ENCODE data around the gene GAB4. TPM values are rescaled to one million over a fixed set of nuclear protein-coding genes. Genes with fewer than 3 reads are reported as not detected.
"Not testable (repeated sequence)": the region's sequence is repeated elsewhere in the genome, so short reads cannot be mapped to it uniquely, and the experiment has no call there.

Gene GAB4
- total and polyA plus RNA-seq, 2 donors (not counting 3 experiments of a cell fraction or from before 2014, with no cell fraction given): not detected

DNA sequence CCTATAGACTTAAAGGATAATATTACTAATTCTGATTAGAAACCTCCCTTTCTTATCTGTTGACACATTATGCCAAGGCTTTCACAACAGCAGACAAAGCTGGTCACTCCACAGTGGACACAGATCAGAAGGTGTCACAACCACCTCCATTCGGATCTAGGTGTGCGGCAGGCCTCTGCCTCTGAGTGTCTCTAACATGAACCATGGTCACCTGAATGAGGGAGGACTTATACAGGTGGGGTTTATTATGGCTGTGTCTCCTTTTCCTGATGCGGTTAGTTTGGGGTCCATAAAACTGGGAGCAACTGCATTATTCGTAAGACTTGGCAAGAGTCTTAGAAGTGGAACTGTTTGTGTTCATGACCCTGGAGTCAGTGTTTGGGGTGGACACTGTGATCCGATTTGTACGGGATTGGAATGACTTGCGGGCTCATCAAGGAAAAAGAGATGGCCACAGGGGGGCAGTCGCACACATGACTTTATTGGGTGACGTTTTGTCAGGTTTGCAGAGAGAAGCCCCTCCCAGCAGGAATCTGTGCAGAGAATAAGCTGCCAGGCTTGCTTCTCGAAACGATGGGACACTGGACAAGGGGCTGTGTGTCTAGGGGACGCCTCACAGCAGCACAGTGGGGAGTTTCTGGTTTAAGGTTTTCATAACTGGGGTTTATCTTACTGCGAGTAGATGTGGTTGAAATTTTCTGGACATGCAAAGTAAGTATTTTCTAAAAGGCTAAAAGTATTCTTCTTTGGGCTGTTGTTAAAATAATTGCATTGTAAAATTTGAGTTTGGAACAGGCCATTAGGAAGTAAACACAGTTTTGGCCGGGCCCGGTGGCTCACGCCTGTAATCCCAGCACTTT lies 90.6 kb downstream of the GAB4 start:
- intact Hi-C loops (cut with micrococcal nuclease) (loop anchor here (1.0 kb wide), 3 partner anchors 141 to 584 kb away; no protein-coding TSS in a partner anchor), dilution Hi-C loops (cut with MboI; ENCODE audit: extremely low pct_ligation_motif_present, low sequenced_read_pairs) (no loop called here)
- peaks cover 0 to 2% of the 10 kb centered on the region in 2 experiments for H3K27me3 ChIP-seq (ENCODE audit: control insufficient read depth in 2 of 2, insufficient read depth in 2 of 2, low read length in 2 of 2)
- no peaks in the 10 kb centered on the region for H3K9me3 ChIP-seq (replicated peaks; ENCODE audit: control insufficient read depth, insufficient read depth, low read length)
- POLR2A ChIA-PET: no interaction called here
- FAIRE-seq (peak; percentile 21), DNase-seq (ENCODE audit: low read depth, low spot score) (peak; percentile 70)
- no peak overlapping the region for H3K4me2 ChIP-seq (ENCODE audit: insufficient read depth, low read length)
- no peak overlapping the region for H2AFZ ChIP-seq (ENCODE audit: low read depth, low read length)
- H3K79me2 ChIP-seq (ENCODE audit: control insufficient read depth, insufficient read depth, low read length): no peaks in the 10 kb centered on the region
- H4K20me1 ChIP-seq (replicated peaks; ENCODE audit: control insufficient read depth, extremely low read depth, insufficient read depth, low read length): no peaks in the 10 kb centered on the region
- CTCF ChIA-PET: interaction anchor here (0.6 to 4.6 kb wide), 9 partner anchors 9 to 584 kb away, joined by 3 to 130 read pairs (median 4); no protein-coding TSS in a partner anchor
- no TSS peak for BruUV-seq (replicated peaks)
- H3K27ac ChIP-seq (ENCODE audit: insufficient read depth, low read depth, low read length): no peak overlapping the region
- no peaks in the 10 kb centered on the region for H3K9me1 ChIP-seq (replicated peaks; ENCODE audit: control insufficient read depth, extremely low read depth, insufficient read depth, low read length)
- no peak for TF ChIP-seq JUN (IDR thresholded peaks at IDR 0.05; ENCODE audit: borderline replicate concordance, insufficient read depth, insufficient read length, low read depth)
- TF ChIP-seq, protein P1, sequence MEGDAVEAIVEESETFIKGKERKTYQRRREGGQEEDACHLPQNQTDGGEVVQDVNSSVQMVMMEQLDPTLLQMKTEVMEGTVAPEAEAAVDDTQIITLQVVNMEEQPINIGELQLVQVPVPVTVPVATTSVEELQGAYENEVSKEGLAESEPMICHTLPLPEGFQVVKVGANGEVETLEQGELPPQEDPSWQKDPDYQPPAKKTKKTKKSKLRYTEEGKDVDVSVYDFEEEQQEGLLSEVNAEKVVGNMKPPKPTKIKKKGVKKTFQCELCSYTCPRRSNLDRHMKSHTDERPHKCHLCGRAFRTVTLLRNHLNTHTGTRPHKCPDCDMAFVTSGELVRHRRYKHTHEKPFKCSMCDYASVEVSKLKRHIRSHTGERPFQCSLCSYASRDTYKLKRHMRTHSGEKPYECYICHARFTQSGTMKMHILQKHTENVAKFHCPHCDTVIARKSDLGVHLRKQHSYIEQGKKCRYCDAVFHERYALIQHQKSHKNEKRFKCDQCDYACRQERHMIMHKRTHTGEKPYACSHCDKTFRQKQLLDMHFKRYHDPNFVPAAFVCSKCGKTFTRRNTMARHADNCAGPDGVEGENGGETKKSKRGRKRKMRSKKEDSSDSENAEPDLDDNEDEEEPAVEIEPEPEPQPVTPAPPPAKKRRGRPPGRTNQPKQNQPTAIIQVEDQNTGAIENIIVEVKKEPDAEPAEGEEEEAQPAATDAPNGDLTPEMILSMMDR (IDR thresholded peaks at IDR 0.05; ENCODE audit: extremely low read depth in 1 of 2, insufficient read depth in 1 of 2, low read depth in 1 of 2, low read length in 2 of 2): peak; percentile 59 to 64
- no peak overlapping the region for H3K9ac ChIP-seq (replicated peaks; ENCODE audit: extremely low read depth, insufficient read depth, low read length)
- H3K4me3 ChIP-seq (replicated peaks in 1 of 3; ENCODE audit: insufficient read depth in 1 of 3, low read depth in 1 of 3, low read length in 3 of 3): no peak overlapping the region
- no peaks in the 10 kb centered on the region for H3K4me1 ChIP-seq (ENCODE audit: control insufficient read depth, extremely low read depth, insufficient read depth, low read length)
- no peaks in the 10 kb centered on the region for H3K36me3 ChIP-seq (ENCODE audit: control insufficient read depth in 2 of 2, extremely low read depth in 1 of 2, insufficient read depth in 2 of 2, low read length in 2 of 2)

DNA sequence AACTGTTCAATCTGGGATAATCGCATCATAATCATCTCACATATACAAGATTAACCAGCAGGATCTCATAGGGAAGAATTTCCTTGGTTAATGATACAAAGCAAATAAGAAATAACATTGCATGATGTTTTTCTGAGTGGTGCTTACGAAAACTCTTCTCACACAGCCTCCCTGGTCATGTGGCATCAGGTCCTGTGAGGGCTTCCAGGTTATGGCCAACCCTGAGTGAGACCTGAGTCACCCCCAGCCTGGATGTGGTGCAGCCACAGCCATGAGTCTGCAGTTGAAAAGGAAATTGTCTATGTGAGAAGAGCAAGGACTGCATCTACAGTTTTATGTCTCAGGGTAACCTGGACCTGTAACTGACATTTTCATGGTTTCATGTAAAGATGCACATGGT lies 92.3 kb downstream of the GAB4 start:
- Histone ChIP-seq H4K20me1 (replicated peaks; ENCODE audit: control insufficient read depth, extremely low read depth, insufficient read depth, low read length) (no peaks in the 10 kb centered on the region), H3K4me1 (ENCODE audit: control insufficient read depth, extremely low read depth, insufficient read depth, low read length) (no peaks in the 10 kb centered on the region), H2AFZ (ENCODE audit: low read depth, low read length) (no peak overlapping the region), H3K9ac (replicated peaks; ENCODE audit: extremely low read depth, insufficient read depth, low read length) (no peak overlapping the region), H3K36me3 (ENCODE audit: control insufficient read depth in 2 of 2, extremely low read depth in 1 of 2, insufficient read depth in 2 of 2, low read length in 2 of 2) (no peaks in the 10 kb centered on the region), H3K79me2 (ENCODE audit: control insufficient read depth, insufficient read depth, low read length) (no peaks in the 10 kb centered on the region), H3K9me1 (replicated peaks; ENCODE audit: control insufficient read depth, extremely low read depth, insufficient read depth, low read length) (no peaks in the 10 kb centered on the region), H3K9me3 (replicated peaks; ENCODE audit: control insufficient read depth, insufficient read depth, low read length) (no peaks in the 10 kb centered on the region), H3K4me3 (replicated peaks in 1 of 3; ENCODE audit: insufficient read depth in 1 of 3, low read depth in 1 of 3, low read length in 3 of 3) (no peak overlapping the region), H3K27ac (ENCODE audit: insufficient read depth, low read depth, low read length) (no peak overlapping the region), H3K4me2 (ENCODE audit: insufficient read depth, low read length) (no peak overlapping the region), H3K27me3 (ENCODE audit: control insufficient read depth in 2 of 2, insufficient read depth in 2 of 2, low read length in 2 of 2) (peaks cover 0 to 2% of the 10 kb centered on the region in 2 experiments)
- dilution Hi-C loops (cut with MboI; ENCODE audit: extremely low pct_ligation_motif_present, low sequenced_read_pairs): no loop called here
- DNase-seq (ENCODE audit: low read depth, low spot score) (no peak), FAIRE-seq (no peak)
- ChIA-PET CTCF (interaction anchor here (4.6 kb wide), 1 partner anchor 142 kb away, joined by 130 read pairs; no protein-coding TSS in a partner anchor), POLR2A (no interaction called here)
- intact Hi-C loops (cut with micrococcal nuclease): no loop called here
- BruUV-seq (replicated peaks): no TSS peak
- no peak for TF ChIP-seq JUN (IDR thresholded peaks at IDR 0.05; ENCODE audit: borderline replicate concordance, insufficient read depth, insufficient read length, low read depth)

DNA sequence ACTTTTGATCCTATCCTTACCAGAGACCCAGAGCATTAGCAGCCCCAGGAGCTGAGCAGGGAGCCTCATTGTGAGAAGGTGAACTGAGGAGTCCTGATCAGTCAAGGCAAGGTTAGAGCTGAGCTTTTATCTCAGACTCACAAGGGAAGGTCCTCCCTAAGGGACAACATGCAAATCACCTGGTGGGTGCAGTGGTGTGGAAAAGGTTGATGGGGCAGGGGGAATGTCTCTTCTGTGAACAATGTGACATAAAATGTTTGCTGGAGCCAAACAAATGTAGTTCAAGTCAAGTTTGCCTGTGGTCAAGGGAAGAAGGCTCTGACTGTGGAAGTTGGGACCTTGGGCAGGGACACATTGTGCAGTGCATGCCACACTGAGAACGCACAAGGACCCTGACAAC lies 93.1 kb downstream of the GAB4 start:
- H3K4me2 ChIP-seq (ENCODE audit: insufficient read depth, low read length); H3K9ac ChIP-seq (replicated peaks; ENCODE audit: extremely low read depth, insufficient read depth, low read length); FAIRE-seq; dilution Hi-C loops (cut with MboI; ENCODE audit: extremely low pct_ligation_motif_present, low sequenced_read_pairs); H3K9me3 ChIP-seq (replicated peaks; ENCODE audit: control insufficient read depth, insufficient read depth, low read length); H3K79me2 ChIP-seq (ENCODE audit: control insufficient read depth, insufficient read depth, low read length); BruUV-seq (replicated peaks); DNase-seq (ENCODE audit: low read depth, low spot score); POLR2A ChIA-PET; H3K27ac ChIP-seq (ENCODE audit: insufficient read depth, low read depth, low read length); H3K4me1 ChIP-seq (ENCODE audit: control insufficient read depth, extremely low read depth, insufficient read depth, low read length); H3K27me3 ChIP-seq (ENCODE audit: control insufficient read depth in 2 of 2, insufficient read depth in 2 of 2, low read length in 2 of 2); intact Hi-C loops (cut with micrococcal nuclease); H3K36me3 ChIP-seq (ENCODE audit: control insufficient read depth in 2 of 2, extremely low read depth in 1 of 2, insufficient read depth in 2 of 2, low read length in 2 of 2); H3K9me1 ChIP-seq (replicated peaks; ENCODE audit: control insufficient read depth, extremely low read depth, insufficient read depth, low read length); H4K20me1 ChIP-seq (replicated peaks; ENCODE audit: control insufficient read depth, extremely low read depth, insufficient read depth, low read length); H3K4me3 ChIP-seq (replicated peaks in 1 of 3; ENCODE audit: insufficient read depth in 1 of 3, low read depth in 1 of 3, low read length in 3 of 3); H2AFZ ChIP-seq (ENCODE audit: low read depth, low read length): not testable (repeated sequence)
- CTCF ChIA-PET: interaction anchor here (1.9 kb wide), 1 partner anchor 143 kb away, joined by 14 read pairs; no protein-coding TSS in a partner anchor
